HG03159 (cell line): Measurements from ENCODE around the gene NGEF.
"Not testable (repeated sequence)": the region's sequence is repeated elsewhere in the genome, so short reads cannot be mapped to it uniquely, and the experiment has no call there.

Experiments
- ATAC-seq: cut with Tn5 transposase; IDR thresholded peaks from one replicate; pipeline ENCODE4 v1.9.1; 2021; ENCODE audit warnings: mild to moderate bottlenecking, moderate library complexity; ENCODE audit not compliant: unreplicated experiment

The NGEF gene

DNA sequence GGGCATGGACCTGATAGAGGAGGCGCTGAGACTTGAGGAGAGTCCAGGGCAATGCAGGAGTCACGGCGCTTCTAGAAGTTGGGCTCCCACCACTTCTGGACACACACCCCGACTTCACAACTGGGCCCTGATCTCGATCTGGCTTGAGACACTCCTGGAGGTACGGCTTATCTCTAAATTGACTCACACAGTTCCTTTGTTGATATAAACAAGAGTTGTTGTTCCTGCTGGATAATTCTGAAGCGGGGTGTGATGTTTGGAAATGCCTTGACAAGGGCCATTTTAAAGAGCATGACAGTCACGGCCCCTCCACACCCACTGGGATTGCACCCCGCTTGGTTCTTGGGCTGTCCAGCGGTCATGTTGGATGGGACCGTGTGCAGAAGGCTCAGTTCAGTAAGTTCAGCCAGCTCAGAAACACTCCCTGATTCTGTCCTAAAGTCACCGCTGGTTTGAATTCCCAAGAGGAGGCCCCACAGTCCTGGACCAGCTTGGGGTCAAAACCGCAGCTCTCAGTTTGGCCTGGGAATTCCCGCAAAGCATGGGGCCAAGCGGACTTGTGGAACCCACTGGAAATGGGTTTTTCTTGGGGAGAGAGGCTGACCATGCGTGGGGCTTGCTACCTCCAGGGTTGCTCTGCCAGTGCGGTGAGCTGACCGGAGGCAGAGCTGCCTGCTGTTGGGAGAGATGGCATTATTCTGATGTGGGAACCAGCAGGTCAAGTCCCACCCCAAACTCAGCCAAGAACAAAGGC, 10.1 kb upstream of the NGEF start:
- ATAC-seq: no peak

GRCh38 chr2:233022561-233022960, 9.5 kb upstream of the NGEF start:
- no peak for ATAC-seq

- no peak for ATAC-seq
Observed at GRCh38 chr2:233021771-233022170, 8.7 kb upstream of the NGEF start.

DNA sequence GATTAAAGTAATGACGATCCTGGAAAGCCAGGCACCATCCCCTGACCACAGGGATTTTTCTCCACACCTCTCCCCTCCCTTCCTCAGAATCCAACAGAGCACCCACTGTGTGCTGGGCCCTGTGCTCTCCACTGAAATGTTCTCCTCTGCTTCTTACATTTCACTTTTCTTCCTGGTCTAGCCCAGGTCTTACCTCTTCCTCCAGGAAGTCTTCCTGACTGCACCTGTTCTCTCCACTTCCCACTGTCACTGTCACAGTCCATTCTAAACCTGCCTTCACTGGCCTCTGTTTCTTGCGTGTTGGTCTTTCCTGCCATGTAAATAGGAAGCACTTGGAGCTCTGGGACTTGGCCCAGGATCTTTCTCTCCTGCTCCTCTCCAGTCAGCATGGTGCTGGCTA, 7.4 kb upstream of the NGEF start:
- ATAC-seq: no peak

GRCh38 chr2:233019610-233020009, 6.6 kb upstream of the NGEF start:
- not testable (repeated sequence) for ATAC-seq

DNA sequence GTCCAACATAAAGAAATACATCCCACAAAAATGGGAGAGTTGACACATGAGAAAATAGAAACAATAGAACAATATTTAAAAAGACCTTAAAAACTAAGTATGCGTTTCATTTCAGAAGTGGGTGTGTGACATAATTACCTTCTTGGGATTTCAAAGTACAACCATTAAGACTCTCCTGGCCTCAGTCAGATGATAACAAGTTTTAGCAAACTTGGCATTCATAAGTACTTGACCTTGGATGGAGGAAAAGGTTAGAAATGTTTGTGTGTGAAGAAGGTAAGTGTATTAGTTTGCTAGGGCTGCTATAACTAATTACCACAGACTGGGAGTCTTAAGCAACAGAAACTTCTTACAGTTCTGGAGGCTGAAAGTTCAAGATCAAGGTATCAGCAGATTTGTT, 4.9 kb upstream of the NGEF start:
- ATAC-seq: no peak

- no peak for ATAC-seq
Observed at GRCh38 chr2:233015019-233015645, 2.1 kb upstream of the NGEF start.

- ATAC-seq: no peak
Observed at GRCh38 chr2:233013650-233014049, 594 bp upstream of the NGEF start.

DNA sequence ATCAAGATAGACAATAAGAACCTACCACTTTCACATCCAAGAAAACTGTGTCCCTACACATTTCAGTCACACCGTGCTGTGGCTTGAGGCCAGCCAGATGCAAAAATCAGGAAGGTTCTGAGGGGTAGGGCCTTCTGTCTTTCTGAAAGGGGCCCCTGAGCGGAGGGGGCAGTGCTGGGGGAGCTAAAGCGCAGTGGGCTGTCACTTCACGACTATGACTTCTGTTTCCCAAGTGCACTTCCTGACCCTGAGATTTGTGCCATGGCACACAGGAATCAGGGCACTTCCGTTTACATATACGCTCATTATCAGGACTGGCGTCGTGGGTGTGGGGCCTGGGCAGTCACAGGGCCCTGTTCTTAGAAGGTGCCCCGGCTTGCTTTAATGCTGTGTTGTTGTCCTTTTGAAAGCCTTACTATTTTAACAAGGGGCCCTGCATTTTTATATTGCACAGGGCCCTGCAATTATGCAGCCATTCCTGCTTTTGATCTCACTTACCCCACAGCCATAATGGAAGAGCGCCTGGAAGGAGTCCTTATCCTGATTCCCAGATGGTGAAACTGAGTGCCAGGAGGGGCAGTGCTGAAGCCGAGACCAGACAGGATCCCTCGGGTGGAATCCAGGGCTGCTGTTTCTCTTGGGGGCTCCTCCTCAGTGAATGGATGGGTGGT, 620 bp downstream of the NGEF start:
- ATAC-seq: no peak

DNA sequence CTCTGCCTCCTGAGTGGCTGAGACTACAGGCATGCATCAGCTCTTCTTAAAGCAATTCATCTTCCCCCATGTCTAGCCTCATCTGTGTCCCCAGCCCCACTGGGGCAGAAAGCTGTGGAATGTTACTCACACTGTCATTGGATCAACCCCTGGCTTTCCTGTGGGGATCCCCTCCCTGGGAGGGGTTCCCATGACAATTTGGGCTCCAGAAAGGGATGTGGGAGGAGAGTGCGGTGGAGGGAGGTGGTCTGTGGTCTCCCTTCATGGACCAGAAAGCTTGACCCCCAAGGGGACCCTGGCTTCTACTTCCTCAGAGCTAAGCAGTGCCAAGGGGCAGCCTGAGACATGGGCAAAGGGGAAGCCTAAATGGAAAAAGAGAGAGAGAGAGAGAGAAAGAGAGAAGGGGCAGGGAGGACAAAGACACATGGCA, 1.3 kb downstream of the NGEF start:
- ATAC-seq: no peak

- ATAC-seq: no peak
Observed at GRCh38 chr2:233011268-233011650, 1.8 kb downstream of the NGEF start.

- no peak for ATAC-seq
Observed at GRCh38 chr2:233010569-233011267, 2.3 kb downstream of the NGEF start.

- ATAC-seq: no peak
Observed at GRCh38 chr2:233009661-233010060, 3.4 kb downstream of the NGEF start.

GRCh38 chr2:233007739-233008138, 5.3 kb downstream of the NGEF start:
- no peak for ATAC-seq

DNA sequence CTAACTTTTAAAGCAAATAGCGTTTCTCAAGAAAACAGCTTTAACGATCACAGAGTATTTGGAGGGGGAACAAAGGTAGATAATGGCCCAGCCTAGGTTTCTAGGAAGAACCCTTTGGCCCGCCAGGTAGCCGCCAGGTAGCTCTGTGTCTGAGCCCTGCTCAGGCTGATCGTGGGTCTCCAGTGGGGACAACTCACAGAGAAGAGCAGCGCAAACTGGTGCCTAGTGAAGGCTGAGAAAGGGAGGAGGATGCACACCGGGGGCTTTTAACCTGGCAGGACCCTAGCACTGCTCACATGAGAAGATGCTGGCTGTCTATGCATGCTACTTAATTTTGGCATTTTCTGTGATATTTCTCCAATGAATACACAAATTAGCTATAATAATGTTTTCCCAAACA, 5.8 kb downstream of the NGEF start:
- ATAC-seq: no peak

- no peak for ATAC-seq
Observed at GRCh38 chr2:233006648-233007047, 6.4 kb downstream of the NGEF start.

DNA sequence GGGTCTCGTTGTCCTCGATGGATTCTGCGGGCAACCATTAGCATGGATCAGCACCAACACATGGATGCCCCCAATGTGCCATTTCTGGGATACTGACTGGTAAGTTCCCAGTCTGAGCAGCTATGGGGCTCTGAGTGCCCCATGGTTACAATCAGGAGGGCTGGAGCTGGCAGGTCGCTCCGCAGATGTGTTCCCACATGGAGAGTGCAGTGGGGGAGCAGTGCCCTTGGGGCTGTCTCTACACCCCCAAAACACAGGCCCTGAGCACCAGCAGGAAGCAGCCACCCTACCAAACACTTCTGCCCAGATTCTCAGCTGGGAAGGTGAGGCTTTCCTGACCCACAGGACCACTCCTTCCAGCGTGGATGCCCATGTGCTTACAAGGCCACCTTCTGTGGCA, 8.0 kb downstream of the NGEF start:
- ATAC-seq: no peak

DNA sequence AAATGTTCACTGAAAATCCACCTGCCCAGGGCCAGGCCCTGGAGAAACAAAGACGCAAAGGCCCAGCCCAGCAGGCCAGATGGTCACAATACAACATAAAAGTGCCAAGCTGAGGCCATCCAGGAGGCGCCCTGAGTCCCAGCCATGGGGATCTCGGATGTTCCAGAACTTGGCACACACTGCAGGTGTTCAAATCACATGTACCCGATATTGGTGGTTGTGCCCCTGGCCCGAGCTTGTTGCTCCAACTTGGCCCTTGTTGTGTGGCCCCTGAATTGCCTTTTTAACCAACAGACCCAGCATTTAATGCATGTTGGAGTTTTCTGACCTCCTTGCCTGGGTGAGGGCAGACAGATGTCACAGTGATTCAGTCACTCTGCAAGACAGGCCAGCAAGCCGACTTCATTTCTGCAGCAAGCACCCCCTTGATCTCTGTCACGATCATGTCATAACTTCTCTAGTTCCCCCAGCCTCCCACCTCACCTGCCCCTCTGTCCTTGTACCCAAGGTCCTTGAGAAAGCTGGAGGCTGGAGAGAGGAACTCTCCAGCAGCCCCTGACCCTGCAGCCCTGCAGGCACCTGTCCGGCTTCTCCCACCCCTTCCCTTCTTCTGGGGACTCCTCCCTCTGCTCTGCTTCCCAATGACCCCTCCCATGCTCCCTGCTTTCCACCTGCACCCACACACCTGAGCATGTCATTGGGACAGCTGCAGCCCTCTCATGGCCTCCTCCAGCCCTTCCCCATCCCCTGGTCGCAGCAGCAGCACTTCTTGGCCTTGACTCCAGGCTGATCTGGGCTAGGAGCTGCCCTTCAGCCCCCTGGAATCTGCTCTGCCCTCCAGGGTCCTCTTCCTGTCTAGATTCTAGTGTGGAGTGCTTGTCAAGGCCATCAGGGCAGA, 9.1 kb downstream of the NGEF start:
- ATAC-seq: no peak

GRCh38 chr2:233002829-233003657, 10.0 kb downstream of the NGEF start:
- ATAC-seq: no peak
